Endometrial microvascular endothelial cells (primary cell): ENCODE measurements around the gene NFKBIA. TPM values are rescaled to one million over a fixed set of nuclear protein-coding genes. Genes with fewer than 3 reads are reported as not detected.
"Not testable (repeated sequence)": the region's sequence is repeated elsewhere in the genome, so short reads cannot be mapped to it uniquely, and the experiment has no call there.

Experiments used
- in situ Hi-C: cut with HindIII; loops from 2 replicates; pipeline ENCODE4 v1.10.0; 2017; ENCODE audit warnings: low sequenced_read_pairs, low pct_unique_long_range_greater_than_20kb; ENCODE audit errors: inconsistent ontology term
- total RNA-seq: library from RNA; depleted of rRNA; stranded (reverse); fragments of >200 nt; gene quantifications from one replicate; pipeline ENCODE4 v1.2.3, GENCODE V29; 2015; ENCODE audit errors: inconsistent ontology term

NFKBIA gene
- total RNA-seq, 1 donor from 2014 or later: 103 TPM

DNA sequence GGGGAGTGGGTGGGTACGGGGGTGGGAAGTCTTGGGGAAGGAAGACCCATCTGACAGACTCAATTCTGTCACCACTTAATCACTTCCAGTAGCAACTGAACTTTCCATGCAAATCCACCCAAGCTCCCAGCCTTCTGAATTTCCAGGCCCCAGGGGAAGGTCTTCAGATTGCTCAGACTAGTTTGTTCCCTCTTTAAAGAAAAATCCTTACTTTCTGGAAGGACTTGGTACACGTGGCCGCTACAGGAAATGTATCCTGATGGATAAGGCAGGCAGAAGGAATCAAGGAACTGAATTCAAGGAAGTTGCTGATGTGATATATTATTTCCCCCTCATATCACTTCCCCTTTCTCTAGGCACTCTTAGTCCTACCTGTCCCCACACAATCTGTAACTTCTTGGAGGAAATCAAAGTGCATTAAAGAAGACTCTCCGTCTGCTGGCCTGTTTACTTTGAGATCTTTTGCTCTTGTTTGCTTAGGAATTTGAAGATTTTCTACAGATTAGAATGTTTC, 6.4 kb downstream of the NFKBIA start:
- in situ Hi-C loops: no loop called here

DNA sequence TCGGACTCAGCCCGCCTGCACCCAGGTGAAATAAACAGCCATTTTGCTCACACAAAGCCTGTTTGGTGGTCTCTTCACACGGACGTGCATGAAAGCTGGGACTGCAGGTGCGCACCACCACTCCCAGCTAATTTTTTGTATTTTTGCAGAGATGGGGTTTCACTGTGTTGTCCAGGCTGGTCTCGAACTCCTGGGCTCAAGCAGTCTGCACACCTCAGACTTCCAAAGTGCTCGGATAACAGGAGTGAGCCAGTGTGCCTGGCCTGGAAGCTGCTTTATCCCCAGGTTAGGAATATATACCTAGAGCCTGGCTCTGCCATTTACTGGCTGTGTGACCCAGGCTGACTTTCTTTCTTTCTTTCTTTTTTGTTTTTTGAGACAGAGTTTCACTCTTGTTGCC, 7.9 kb downstream of the NFKBIA start:
- in situ Hi-C loops: not testable (repeated sequence)

- in situ Hi-C loops: no loop called here
Observed at GRCh38 chr14:35395283-35395682, 9.3 kb downstream of the NFKBIA start.

GRCh38 chr14:35394326-35395013, 10.1 kb downstream of the NFKBIA start:
- in situ Hi-C loops: no loop called here

DNA sequence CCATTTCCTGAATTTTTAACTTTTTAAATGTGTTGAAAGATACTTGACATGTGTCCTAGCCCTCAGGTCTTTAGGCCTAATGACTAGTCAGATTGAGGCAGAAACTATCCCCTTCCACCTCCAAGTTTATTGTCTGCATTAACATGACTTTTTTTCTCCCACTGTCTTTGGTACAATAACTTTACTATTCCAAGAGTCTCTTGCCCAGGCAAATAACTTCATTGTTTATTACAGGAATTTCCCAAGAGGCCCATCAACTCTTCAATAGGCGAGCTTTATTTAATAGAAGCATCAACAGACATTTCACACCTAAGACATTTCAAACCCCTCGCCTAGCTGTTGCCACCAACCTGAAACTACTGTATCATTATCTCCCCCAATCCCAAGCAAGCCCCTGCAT, 10.7 kb downstream of the NFKBIA start:
- in situ Hi-C loops: no loop called here

- in situ Hi-C loops: no loop called here
Observed at GRCh38 chr14:35392103-35392502, 12.4 kb downstream of the NFKBIA start.

GRCh38 chr14:35391388-35391710, 13.2 kb downstream of the NFKBIA start:
- in situ Hi-C loops: no loop called here

DNA sequence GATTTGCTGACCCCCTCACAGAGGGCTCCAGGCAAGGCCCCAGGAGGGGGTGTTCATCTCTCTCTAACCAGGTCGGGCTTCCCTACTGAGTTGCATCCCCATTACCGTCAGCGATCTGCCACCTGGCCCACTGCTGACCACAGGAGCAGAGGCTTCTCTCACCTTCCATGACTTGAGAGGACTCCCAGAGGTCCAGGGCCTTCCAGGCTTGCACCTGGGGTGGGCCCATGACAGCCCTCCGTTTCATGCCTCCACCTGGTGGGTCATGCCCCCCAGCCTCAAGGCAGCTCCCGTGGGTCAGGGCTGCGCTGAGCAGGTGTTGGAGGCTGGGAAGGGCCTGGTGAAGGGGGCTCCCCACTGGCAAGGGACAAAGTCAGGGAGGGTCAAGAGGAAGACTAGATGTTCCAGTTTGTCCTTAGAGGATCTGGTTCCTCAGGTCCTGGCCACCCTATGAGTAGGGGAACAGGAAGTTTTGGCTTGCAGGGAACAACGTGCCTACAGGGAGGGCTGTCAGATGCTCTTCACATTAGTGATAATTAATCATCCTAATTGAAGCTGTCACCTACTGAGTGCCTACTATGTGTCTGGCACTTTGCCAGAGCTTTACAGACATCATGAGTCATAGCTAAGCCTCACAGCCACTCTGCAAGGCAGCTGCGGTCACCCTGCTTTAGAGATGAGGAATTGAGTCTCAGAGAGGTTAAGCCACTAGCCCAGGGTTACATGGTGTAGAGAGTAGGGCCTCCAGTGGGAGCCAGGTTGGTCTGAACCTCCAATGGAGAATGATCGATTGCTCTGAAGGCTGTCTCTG, 13.8 kb downstream of the NFKBIA start:
- in situ Hi-C loops: no loop called here

DNA sequence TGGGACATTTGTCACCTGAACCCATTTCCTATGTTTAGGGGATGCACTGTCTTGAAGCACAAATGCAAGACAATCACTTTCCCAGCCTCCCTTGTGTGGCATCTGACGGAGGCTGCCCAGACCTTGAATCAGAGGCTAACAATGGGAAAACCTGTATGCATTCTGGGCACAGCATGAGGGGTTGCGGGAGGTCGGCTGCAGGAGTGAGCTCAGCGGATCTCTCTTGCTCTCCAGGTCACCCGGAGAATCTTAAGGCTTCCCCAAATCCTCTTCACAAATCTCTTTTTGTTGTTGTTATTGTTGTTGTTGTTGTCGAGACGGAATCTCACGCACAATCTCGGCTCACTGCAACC, 15.3 kb downstream of the NFKBIA start:
- in situ Hi-C loops: no loop called here

DNA sequence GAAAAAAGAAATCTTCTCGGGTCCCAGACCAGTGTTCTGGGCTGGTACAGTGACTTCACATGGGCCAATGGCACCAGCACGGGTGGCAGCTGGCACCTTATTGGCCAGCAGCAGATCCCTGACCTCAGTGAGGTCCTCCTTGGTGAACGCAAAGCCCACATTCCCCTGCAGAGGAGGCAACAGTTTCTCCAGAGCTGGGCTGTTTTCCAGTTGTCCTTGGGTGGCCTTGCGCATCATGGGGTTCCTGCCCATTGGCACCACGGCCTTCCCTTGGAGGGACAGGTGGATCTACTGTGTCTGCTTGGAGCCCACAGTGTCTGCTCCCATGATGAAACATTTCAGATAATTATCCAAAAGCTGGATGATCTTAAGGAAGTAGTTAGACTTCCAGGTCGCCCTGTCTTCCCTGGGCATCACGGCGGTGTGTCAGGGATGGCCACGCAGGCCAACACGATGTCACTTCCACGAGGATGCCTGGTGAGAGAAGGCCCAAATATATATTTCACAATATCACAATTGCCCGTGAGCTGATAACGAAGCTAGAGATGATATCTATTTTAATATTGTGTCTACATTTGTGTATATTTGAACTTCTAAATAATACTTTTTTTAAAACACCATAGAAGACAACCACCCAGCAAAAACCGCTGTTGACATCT, 15.8 kb downstream of the NFKBIA start:
- in situ Hi-C loops: no loop called here

GRCh38 chr14:35387713-35388579, 16.6 kb downstream of the NFKBIA start:
- in situ Hi-C loops: no loop called here

- in situ Hi-C loops: no loop called here
Observed at GRCh38 chr14:35387219-35387618, 17.3 kb downstream of the NFKBIA start.

- in situ Hi-C loops: no loop called here
Observed at GRCh38 chr14:35386673-35387125, 17.9 kb downstream of the NFKBIA start.

DNA sequence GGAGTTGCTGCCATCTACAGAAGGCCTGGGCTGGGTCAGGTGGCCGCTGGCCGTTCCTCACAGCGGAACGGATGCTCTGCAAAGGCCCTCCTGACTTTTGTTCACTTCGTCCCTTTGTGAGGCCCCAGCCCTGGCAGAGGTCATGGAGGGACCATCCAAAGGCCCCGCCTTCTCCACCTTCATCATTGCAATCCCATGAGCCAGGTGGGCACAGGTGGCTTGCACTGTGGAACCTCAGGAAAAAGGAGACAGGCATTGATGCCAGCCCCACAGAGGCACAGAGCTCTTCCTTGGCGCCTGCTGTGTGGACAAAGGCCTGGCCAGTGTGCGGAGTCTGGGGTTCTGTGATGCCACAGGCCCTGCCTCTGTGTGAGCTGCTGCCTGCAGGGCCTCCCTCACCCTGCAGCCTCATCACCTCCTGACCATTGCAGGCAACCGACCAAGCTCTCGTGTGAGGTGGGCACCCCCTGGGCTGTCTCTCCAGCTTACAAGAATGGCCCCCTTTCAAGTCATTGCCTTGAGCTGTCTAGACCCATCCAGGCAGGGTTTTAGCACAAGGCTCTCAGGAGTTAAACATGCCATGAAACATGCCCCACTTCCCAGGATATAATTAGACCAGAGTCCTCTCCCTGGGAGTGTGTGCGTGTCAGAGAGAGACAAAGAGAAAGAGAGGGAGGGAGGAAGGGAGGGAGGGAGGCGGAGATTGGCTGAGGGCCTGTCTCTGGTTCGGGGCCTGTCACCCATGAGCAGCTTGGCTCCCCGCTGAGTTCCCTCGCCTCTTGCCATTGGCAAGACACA, 19.3 kb downstream of the NFKBIA start:
- in situ Hi-C loops: no loop called here

DNA sequence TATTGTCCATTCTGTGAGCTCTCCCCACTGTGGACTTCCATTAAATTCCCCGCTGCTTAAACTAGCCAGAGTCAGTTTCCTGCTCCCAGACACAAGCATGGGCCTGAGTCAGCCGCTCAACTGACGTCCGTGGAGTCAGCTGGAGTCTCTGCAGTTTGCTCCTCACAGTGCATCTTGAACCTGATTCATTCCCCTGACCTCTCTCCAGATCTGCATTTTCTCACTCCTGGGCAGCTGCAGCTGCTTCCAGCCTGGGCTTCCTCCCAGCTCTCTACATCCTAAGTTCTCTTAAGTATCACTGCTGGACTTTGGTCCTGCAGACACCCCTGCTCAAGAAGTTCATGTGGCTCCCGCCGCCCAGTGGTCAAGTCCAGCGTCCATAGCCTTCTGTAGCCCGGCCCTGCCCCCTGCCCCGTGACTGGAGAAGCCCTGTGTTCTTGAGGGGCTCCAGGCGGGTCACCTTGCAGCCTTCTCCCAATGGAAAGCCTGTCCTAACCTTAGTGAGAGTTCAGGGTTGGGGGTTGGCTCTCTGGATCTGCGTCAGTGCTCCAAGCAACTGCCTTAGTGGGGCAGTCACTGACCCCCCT, 20.0 kb downstream of the NFKBIA start:
- in situ Hi-C loops: no loop called here

DNA sequence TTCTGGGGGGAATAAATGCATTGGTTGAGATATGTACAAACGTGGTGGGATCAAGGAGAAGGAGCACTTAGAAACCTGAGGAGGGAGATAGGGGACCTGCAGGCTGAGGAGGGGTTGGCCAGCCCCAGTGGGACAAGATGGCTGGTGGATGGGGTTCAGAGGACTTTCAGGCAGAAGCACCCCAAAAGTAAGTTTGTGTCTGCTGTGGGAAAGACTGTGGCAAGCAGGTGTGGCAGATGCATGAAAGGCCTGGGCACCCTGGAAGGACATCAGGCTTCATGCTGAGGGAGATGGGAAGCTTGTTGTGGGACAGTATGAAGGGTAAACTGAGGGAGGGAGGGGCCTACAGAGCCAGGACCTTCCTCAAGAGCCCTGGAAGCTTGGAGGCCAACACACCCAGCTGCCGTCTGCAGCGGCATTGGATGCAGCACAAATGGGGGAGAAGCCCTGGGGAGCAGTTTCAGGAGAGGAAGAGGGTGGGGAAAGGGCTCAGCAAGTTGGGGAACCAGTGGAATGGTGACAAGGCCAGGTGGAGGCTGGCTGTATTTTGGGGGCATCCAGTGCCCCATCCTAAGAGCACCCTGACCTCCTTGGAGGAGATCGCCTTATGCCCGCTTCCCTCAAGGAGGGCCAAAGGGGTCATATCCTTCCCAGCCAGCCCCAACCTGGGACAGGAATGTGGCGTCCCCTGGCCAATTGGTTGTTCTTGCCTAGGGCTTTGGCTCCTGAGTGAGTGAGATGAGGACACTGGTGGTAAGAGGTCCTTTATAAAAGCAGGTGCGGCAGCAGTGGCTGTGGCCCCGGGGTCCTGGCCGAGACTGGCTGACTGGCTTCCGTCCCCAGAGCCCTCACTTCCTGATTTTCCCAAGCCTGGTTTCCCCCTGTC, 20.7 kb downstream of the NFKBIA start:
- in situ Hi-C loops: no loop called here

DNA sequence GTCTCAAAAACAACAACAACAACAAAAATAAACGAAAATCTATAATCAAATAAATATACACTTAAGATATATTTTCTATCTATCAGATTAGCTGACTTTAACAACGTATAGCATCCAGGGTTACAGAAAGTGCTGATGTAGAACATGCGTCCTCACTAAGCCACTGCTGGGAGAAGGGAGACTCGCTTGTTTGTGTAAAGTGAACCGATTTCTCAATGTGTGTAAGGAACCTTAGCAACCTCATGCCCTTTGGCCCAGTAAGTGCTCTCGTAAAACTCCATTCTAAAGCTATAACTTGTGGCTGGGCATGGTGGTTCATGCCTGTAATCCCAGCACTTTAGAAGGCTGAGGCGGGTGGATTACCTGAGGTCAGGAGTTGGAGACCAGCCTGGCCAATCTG, 23.8 kb downstream of the NFKBIA start:
- in situ Hi-C loops: no loop called here
